HG03196 (cell line): ENCODE data around the gene MRPS25.
"Not testable (repeated sequence)": the region's sequence is repeated elsewhere in the genome, so short reads cannot be mapped to it uniquely, and the experiment has no call there.

Experiments
- ATAC-seq: cut with Tn5 transposase; IDR thresholded peaks from one replicate; pipeline ENCODE4 v1.9.1; 2021; ENCODE audit not compliant: unreplicated experiment

MRPS25 gene

DNA sequence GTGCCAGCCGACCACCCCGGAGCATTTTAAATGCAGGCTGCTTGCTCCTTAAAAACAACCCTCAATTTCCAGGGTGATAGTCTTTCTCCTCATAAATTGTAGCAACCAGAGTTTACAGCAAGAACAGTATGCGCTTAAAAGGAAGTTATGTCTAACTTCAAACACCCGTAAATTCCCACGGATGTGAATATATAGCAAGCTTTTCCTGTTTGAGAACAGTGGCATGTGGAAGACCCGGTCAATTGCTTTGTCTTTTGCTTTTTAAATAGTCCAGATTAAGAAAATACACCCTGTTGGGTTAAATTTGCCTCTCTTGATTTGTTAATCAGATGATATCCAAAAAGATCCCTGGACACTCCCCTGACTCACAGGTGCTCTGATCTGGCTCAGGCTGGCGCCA lies 20.8 kb downstream of the MRPS25 start:
- no peak for ATAC-seq

GRCh38 chr3:15043408-15044171 lies 21.5 kb downstream of the MRPS25 start:
- ATAC-seq = no peak

- ATAC-seq = no peak
These were observed 22.2 kb downstream of the MRPS25 start for GRCh38 chr3:15042936-15043335.

GRCh38 chr3:15041950-15042349 lies 23.2 kb downstream of the MRPS25 start:
- ATAC-seq = no peak

- no peak for ATAC-seq
These were observed 24.3 kb downstream of the MRPS25 start for GRCh38 chr3:15040844-15041243.

DNA sequence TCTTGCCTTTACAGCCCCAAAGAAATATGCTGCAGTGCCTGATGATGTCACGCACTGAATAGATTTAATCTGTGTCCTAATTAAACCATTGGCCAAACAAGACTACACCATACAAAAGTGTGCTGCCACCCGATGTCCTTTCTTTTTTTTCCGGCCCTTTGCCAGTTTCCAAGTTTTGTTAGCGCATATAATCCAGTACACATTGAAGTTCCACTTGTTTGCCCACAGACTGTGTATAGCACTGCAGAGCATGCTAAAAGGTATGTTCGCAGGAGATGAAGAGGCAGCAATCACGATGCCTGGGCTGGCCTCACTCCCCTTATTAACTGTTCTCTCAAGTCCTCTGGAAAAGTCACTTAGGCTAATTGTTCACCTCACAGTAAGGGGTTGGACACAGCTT lies 26.8 kb downstream of the MRPS25 start:
- ATAC-seq = no peak

DNA sequence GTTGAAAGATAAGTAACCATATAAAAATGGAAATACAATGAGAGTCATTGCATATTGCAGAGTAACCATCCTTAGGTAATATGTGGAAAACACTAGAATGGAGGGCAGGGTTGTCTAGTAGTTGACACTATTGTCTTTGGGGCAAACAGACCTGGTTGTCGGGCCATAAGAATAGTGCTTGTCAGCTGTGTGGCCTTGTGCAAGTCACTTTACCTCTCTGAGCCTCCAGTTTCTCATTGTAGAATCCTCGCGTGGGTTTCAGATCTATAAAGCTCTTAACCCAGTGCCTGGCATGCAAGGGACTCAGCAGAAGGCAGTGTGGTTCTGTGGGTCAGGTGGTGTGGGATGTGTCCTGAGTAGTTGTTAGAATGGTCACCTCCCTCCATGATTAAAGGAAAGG lies 32.0 kb downstream of the MRPS25 start:
- no peak for ATAC-seq

DNA sequence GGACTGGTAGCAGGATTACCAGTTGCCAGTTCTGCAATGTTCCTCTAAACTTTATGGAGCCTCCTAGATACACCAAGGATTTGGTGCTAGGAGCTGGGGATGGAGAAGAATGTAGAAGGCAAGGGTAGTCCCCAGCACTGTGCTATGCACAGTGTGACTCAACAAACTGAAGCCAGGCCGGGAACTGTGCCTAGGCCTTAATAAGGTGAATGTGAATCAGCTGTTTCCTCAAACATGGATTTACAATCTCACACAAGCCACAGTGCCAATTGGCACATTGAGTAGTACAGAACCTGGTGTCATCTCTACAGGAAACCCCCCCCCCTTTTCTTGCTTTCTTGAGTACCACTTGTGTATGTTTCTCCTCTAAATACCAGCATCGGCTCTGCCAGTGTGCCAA lies 32.5 kb downstream of the MRPS25 start:
- no peak for ATAC-seq

DNA sequence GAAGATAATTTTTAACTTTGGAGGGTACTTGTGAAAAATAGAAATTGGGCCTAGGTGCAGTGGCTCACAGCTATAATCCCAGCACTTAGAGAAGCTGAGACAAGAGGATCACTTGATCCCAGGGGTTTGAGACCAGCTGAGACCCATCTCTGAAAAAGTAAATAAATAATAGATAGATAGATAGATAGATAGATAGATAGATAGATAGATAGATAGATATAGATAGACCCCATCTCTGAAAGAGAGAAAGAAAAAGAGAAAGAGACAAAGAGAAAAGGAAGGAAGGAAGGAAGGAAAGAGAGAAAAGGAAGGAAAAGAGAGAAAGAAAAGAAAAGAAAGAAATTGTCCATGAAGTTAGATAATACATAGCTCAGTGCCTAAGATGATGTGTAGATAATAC lies 35.5 kb downstream of the MRPS25 start:
- ATAC-seq = no peak

GRCh38 chr3:15023719-15024118 lies 41.4 kb downstream of the MRPS25 start:
- no peak for ATAC-seq

DNA sequence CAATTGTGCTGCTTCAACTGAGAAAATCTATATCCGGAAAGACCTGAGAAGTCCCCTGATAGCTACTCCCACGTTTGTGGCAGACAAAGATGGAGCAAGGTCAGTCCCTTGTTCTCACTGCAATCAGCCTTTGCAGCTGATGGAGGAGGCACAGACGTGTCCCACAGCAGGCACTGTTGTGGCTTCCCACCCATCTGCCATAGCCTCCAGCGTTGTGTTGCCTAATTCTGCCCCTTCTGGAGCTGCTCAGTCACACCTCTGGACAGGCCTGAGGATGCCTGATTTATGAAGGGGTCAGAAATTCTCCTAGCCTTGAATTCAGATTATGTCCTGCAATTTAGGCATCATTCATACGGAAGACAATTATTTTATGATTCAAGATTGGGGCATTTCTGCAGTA lies 41.9 kb downstream of the MRPS25 start:
- no peak for ATAC-seq

- ATAC-seq = no peak
These were observed 47.9 kb downstream of the MRPS25 start for GRCh38 chr3:15017191-15017590.

GRCh38 chr3:15015456-15015855 lies 49.7 kb downstream of the MRPS25 start:
- ATAC-seq = no peak

DNA sequence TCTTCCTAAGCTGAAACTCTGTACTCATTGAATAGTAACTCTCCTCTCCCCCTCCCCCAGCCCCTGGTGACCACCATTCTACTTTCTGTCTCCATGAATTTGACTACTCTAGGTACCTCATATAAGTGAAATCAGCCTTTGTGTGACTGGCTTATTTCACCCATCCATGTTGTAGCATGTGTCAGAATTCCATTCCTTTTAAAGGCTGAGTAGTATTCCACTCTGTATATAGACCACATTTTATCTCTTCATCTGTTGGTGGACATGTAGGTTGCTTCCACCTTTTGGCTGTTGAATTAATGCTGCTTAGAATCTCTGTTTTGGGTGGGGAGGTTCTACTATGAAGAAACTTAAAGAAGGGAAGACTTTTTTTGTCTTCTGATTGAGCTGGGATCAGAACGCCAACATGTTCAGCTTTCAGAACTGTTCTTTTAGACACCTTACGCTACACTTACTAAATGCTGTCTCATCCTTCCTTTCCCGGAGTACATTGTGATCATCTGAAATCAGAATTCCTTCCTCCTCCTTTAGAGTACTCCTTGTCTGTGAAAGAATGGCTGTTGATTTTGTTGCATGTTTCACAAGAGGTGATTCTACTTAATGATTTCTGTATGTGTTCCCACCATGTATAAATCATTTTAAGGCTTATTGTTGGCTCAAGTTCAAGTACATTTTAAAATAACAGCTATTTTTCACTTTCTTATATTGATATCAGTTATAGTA lies 50.3 kb downstream of the MRPS25 start:
- no peak for ATAC-seq

GRCh38 chr3:15011174-15011573 lies 53.9 kb downstream of the MRPS25 start:
- no peak for ATAC-seq

DNA sequence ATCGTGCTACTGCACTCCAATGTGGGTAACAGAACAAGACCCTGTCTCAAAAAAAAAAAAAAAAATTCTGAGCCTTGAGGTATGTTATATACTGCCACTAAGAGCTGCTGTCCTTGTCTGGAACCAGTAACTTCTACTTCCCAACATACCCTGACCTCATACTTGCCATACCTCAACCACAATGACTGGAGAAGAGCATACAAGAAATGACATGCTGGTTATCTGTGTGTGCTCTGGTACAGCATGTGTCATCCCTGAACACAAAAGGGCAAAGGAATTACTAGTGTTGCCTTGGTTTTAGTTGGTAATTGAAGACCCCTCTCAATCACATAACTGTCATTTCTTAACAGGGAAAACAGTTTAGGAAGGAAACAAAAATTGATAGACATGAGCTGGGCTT lies 54.5 kb downstream of the MRPS25 start:
- no peak for ATAC-seq

DNA sequence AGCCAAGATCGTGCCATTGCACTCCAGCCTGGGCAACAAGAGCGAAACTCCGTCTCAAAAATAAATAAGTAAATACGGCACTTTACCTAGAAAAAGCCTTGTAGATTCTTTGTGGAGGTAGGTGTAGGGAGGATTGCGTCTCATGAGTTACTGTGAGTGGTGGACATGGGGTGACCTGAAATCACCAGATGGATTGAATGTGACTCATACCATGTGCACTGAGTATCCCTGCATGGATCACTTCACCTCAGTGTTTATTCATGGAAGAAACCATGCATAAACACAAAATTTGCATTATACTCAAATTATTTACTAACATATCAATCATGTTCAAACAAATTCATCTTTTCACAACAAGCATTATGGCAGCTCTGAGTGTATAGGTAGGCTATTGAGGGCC lies 55.9 kb downstream of the MRPS25 start:
- ATAC-seq = no peak

GRCh38 chr3:15007681-15008141 lies 57.4 kb downstream of the MRPS25 start:
- ATAC-seq = no peak

- not testable (repeated sequence) for ATAC-seq
These were observed 65.9 kb downstream of the MRPS25 start for GRCh38 chr3:14999182-14999581.
